Spleen (tissue), 7 donors: Measurements from ENCODE around the gene LOXL1.

Experiments used
- CTCF ChIP-seq, 11 experiments: fragments of 200-600 bp in 7 of 11; fragments of 450-650 bp in 4 of 11; sonication (generic) in 4 of 11; IDR thresholded peaks in 8 of 11; conservative IDR thresholded peaks in 3 of 11; 1 replicate in 7 of 11; 2 replicates in 4 of 11; pipeline versions ENCODE4 v1.4.0 to v1.8.0; 2016 to 2021; ENCODE audit warnings: antibody characterized with exemption in 11 of 11, inconsistent platforms in 4 of 11, mild to moderate bottlenecking in 1 of 11
- POLR2A ChIP-seq, 3 donors: fragments of 450-650 bp; IDR thresholded peaks; one replicate each; pipeline ENCODE4 v1.5.1; 2017; ENCODE audit warnings: antibody characterized with exemption in 3 of 3, mild to moderate bottlenecking in 1 of 3
- POLR2AphosphoS5 ChIP-seq, 3 donors: sonication (generic); formaldehyde crosslinking; IDR thresholded peaks; one replicate each; pipeline ENCODE4 v1.5.1; 2017; ENCODE audit warnings: antibody characterized with exemption in 3 of 3
- donor health status: DM: no; HTN: no; CAD: no; lungs with moderate emphysema.
- donor health status: DM: no; HTN: no; CAD: no.
- donor health status: DM: no; HTN: no; CAD: no.

DNA sequence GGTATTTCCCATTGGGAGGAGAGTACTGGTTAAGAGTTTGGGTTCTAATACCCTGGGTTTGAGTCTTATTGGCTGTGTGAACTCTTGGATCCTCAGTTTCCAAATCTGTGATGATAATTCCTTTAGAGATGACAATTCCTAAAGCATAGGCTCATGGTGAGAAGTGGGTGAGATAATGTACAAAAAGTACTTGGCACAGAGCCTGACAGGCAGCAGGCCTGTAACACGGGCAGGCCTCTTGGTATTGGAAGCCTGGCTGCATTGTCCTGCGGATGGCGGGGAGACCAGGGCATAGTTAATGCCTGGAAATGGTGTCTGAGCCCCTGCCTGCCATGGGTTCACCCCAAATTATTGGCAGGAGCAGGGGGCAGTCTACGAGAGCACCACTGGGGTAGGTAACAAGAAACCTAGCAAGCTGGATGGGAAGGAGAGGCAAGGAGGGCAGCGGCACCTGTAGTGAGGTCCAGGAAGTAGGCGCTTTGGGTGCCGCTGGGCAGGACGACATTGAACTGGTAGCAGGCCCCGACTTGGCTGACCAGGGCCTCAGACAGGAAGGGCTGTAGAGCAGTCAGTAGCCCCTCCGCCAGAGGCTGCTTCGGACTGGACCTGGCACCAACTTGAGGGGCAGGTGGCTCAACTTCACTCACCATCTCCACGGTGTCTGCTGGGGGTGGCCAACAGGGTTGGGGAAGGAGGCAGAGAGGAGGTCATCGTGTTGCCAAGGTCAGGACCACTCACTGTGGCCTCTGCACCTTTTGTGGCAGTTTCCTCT is 58.1 kb downstream of the LOXL1 start:
- TF ChIP-seq CTCF (IDR thresholded peaks at IDR 0.05 in 8 of 11, conservative IDR thresholded peaks at IDR 0.05 in 3 of 11) (no peak), POLR2AphosphoS5 (IDR thresholded peaks at IDR 0.05) (no peak), POLR2A (IDR thresholded peaks at IDR 0.05) (no peak)
